GM12892 (cell line): ENCODE measurements around the gene GFPT2.

Experiments used
- POLR2A ChIP-seq: IDR thresholded peaks from 2 replicates; pipeline ENCODE4 v1.6.1; 2011; ENCODE audit warnings: low read depth, low read length, control low read depth
- POLR2AphosphoS5 ChIP-seq: IDR thresholded peaks from 2 replicates; pipeline ENCODE4 v1.6.1; 2011; ENCODE audit warnings: low read depth, low read length, control low read depth
- TAF1 ChIP-seq: IDR thresholded peaks from 2 replicates; pipeline ENCODE4 v1.6.1; 2011; ENCODE audit warnings: low read depth, mild to moderate bottlenecking, control low read depth, low read length, borderline replicate concordance

- TF ChIP-seq POLR2A (no peak), TAF1 (no peak), POLR2AphosphoS5 (no peak)
Observed at GRCh38 chr5:180395540-180396274, 42.6 kb upstream of the GFPT2 start.
